TTC549 (cell line): ENCODE results near the gene TMEM229B.

Source experiments
- FAIRE-seq: peaks from 2 replicates; lab custom pipeline; 2012; peaks lifted over from hg19 to GRCh38; lab: Jason Lieb, UNC

TMEM229B gene

GRCh38 chr14:67487937-67488893, at the start of gene TMEM229B:
TMEM229B (minus strand) TSS chr14:67488721; CDS start chr14:67473923, 14,798 bp downstream.
- no peak for FAIRE-seq

GRCh38 chr14:67537736-67538135, 49.2 kb upstream of the TMEM229B start:
- no peak for FAIRE-seq

- no peak for FAIRE-seq
Observed at GRCh38 chr14:67536087-67536486, 47.6 kb upstream of the TMEM229B start.

GRCh38 chr14:67533754-67534085, 45.2 kb upstream of the TMEM229B start:
- no peak for FAIRE-seq

GRCh38 chr14:67532998-67533753, 44.7 kb upstream of the TMEM229B start, which contains the start of gene PLEKHH1:
PLEKHH1 (plus strand) TSS chr14:67533290; CDS start chr14:67541868, 8,578 bp downstream.
- FAIRE-seq = no peak

- no peak for FAIRE-seq
Observed at GRCh38 chr14:67532606-67532997, 44.1 kb upstream of the TMEM229B start.

GRCh38 chr14:67529947-67530935, 41.7 kb upstream of the TMEM229B start:
- FAIRE-seq = no peak

GRCh38 chr14:67528276-67528675, 39.8 kb upstream of the TMEM229B start:
- FAIRE-seq = no peak

DNA sequence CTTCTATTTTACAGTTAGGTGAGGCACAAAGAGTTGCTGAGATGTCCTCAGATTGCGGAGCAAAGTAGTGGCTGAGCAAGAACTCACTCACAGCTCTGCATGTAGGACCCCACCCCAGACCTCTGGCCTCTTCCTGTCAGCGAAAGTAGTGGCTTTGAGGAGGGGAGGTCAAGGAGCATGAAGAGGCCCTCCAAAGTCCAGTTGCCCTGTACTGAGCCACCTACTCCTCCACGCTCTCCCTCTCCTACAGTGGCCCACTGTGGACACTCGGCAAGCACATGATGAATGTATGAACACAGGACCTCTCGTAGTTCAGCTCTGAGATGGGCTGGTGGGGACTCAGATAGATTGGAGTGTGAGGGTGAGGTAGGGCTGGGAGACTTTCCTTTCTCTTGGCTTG, 39.2 kb upstream of the TMEM229B start:
- no peak for FAIRE-seq

DNA sequence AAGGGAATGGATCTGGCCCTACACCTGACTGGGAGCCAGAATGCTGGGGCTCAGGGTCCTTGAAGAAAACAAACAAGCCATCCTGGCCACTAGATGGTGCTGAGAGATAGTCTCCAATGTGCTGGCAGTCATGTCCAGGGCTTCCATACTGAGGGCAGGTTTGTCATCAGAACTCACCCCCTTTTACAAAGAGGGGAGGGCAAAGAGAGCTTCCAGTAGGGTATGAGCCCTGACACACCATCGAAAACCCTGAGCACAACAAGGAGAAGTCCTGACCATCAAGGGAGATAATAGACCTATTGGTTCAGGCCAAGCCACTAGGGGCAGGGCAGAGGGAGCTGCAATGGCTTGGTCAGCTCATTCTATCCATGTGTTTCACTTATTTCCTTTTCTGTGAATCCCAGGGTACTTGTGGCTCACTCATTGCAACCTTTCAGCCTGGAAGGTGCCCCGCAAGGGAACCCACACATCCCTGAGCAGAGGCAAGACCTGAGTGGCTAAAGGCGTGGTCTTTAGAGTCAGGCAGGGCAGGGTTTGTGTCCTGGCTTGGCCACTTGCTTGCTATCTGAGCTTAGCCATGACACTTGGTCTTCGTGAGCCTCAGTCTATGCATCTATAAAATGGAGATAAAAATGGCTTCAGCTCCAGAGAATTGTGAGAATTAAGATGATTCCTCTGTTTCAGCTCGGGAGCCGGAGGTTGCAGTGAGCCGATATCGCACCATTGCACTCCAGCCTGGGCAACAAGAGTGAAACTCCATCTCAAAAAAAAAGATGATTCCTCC, 38.3 kb upstream of the TMEM229B start:
- peak; percentile 57 for FAIRE-seq

DNA sequence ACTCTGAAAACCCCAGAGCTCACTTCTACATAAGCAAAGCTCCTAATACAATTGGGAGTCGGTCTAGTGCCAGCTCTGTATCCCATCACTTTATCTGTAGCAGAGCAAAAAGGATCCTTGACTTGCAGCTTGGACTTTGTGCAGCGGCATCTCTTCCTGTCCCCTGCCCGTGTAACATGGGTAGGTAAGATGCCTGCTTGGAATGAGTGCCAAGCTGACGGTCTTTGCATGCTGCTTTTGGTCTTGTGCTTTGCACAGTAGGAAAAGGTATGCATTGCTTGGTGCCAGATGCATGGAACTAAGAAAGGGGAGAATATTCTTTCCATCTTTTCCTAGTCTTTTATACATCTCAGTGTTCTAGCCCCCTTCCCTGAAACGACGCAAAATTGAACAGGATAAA, 37.7 kb upstream of the TMEM229B start:
- FAIRE-seq = no peak

- FAIRE-seq = no peak
Observed at GRCh38 chr14:67525389-67525788, 36.9 kb upstream of the TMEM229B start.

DNA sequence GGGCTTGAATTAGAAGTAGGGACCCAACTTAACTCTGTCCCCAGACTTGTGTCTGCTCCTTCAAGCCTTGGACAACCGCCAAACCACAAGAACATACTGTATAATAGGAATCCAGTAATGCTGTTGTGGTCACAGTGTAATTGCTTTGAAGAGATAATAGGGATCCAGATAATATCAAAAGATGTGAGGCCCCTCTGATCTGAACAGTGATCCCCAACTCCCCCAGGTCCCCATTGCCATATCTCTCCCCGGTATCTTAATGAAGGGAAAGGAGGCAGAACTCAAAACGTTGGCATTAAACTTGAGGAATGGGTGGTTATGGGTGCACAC, 36.1 kb upstream of the TMEM229B start:
- FAIRE-seq = no peak

DNA sequence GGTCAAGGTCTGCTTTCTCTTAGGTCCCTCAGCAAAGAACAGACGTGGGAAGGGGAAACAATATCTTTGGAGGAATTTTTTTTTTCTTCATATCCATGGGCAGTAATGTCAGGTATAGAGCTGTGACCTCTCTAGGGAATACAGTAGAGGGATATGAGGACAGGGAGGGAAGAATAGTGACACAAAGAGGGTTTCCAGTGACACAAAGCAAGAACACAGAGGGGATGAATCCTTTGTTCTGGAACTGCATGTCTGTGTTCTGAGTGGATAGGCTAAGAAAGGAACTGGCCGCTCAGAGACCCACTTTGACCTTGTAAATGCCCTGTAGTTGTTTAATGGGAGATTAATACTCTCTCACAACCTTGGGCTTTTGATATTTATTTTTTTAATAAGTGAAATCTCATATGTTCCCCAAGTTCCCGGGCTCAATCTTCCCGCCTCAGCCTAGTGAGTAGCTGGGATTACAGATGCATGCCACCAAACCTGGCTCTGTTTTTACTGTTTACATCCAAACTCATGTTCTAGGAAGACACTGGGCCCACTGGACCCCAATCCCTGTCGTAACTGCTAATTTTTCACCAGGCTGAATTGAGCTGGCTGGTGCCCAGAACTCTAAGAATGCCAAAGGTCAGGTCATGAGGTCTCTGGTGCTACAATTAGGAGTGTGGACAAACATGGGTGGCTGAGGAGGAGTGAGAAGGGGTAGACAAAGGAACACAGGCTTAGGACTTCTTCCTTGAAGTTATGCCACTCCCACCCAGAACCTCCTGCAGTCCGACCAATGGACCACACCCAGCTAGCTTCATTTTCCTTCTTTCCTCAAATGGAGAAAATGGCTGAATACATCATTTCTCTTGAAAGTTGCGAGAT, 35.5 kb upstream of the TMEM229B start:
- no peak for FAIRE-seq

GRCh38 chr14:67522270-67522669, 33.7 kb upstream of the TMEM229B start:
- no peak for FAIRE-seq

DNA sequence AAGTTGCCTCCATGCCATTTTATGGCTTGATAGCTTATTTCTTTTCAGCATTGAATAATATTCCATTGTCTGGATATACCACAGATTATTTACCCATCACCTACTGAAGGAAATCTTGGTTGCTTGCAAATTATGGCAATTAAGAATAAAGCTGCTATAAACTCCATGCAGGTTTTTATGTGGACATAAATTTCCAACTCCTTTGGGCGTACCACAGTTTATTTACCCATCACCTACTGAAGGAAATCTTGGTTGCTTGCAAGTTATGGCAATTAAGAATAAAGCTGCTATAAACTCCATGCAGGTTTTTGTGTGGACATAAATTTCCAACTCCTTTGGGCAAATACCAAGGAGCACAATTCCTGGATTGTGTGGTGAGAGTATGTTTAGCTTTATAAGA, 32.0 kb upstream of the TMEM229B start:
- no peak for FAIRE-seq

DNA sequence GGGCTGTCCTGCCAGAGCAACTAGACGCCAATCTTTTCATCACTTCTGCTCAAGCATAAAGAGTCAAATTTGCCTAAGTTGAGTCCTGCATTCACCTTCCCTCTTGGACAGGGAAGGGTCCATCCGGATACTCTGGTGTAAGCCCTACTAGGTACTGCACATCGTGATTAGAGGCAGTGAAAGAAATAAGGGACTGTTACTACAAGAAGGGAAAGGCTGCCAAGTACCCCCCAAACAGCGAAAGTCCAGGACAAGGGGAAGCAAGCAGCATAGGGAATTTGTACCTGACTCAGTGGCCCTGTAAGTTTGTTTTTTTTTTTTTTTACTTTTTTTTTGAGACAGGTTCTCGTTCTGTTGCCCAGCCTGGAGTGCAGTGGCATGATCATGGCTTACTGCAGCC, 30.9 kb upstream of the TMEM229B start:
- no peak for FAIRE-seq

- no peak for FAIRE-seq
Observed at GRCh38 chr14:67517083-67517482, 28.6 kb upstream of the TMEM229B start.

DNA sequence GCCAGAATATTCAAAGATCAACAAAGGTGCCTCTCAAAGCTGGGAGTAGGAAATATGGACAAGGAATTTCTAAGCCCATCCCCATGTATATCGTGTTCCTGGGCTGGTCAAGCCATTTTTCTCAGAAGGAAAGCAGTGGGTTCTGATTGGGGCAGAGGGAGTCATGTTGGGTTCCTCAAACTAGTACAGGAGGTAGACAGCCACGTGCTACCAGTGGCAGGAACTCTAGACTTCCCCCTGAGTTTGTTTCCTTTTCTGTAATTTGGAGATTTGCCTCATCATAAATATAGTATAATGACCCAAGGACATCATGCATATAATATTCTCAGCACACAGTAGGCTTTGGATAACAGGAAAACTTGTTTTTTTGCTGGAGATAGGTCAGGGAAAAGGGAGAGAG, 28.2 kb upstream of the TMEM229B start:
- FAIRE-seq = no peak

GRCh38 chr14:67515386-67516079, 27.0 kb upstream of the TMEM229B start:
- no peak for FAIRE-seq
